ENCODE measurements around the gene MFN2.
A peak's percentile ranks its signal among the peaks of the same experiment; 100 is the strongest.

MFN2 gene

GRCh38 chr1:12051361-12051760 lies 71.1 kb downstream of the MFN2 start:
- DNase-seq (ENCODE audit: low spot score): no peak

GRCh38 chr1:12052008-12052573 lies 71.8 kb downstream of the MFN2 start:
- DNase-seq (ENCODE audit: low spot score): peak; percentile 38

- DNase-seq (ENCODE audit: low spot score): no peak
Observed at GRCh38 chr1:12052997-12053686, 72.9 kb downstream of the MFN2 start.

- DNase-seq (ENCODE audit: low spot score): no peak
Observed at GRCh38 chr1:12053752-12054548, 73.7 kb downstream of the MFN2 start.

- no peak for DNase-seq (ENCODE audit: low spot score)
Observed at GRCh38 chr1:12055259-12055658, 75.0 kb downstream of the MFN2 start.

- no peak for DNase-seq (ENCODE audit: low spot score)
Observed at GRCh38 chr1:12056331-12056841, 76.1 kb downstream of the MFN2 start.

- no peak for DNase-seq (ENCODE audit: low spot score)
Observed at GRCh38 chr1:12057382-12057781, 77.1 kb downstream of the MFN2 start.

- DNase-seq (ENCODE audit: low spot score): no peak
Observed at GRCh38 chr1:12057940-12058687, 77.9 kb downstream of the MFN2 start.

GRCh38 chr1:12059226-12059625 lies 79.0 kb downstream of the MFN2 start:
- no peak for DNase-seq (ENCODE audit: low spot score)

- no peak for DNase-seq (ENCODE audit: low spot score)
Observed at GRCh38 chr1:12059722-12060464, 79.6 kb downstream of the MFN2 start.

GRCh38 chr1:12060500-12060899 lies 80.3 kb downstream of the MFN2 start:
- DNase-seq (ENCODE audit: low spot score): no peak
